AG09309 (cell line): Measurements from ENCODE around the gene TBC1D14.

Experiments used
- DNase-seq: peaks from one replicate; pipeline ENCODE4 v3.0.0-alpha.2; 2010; ENCODE audit warnings: low read depth
- H3K4me3 ChIP-seq: 2 replicates; pipeline ENCODE4 v1.5.1; 2011; ENCODE audit warnings: mild to moderate bottlenecking, low read depth, low read length, moderate library complexity; ENCODE audit not compliant: control insufficient read depth
- TF ChIP-seq, protein P1 (sequence below): IDR thresholded peaks from 2 replicates; pipeline ENCODE4 v1.5.1; 2011; ENCODE audit warnings: mild to moderate bottlenecking, low read depth, low read length, inconsistent platforms; ENCODE audit not compliant: insufficient read depth, control insufficient read depth; ENCODE audit errors: missing control alignments

The TBC1D14 gene

DNA sequence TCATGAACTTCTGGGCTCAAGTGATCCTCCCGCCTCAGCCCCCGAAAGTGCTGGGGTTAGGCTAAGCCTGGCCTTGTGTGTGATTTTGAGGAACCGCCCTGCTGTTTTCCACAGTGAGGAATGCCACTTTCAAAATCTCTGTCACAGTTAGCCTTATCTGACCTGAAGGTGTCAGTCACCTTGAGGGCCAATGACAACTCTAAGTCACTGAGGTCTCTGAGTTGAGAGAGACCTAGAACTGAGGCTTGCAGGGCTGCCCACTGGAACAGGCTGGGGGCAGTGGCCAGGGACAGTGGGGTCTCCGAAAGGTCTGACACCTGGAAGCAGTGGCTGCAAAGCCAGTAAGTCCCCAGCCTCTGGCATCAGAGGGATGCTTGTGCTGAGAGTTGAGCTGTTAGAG, 139.7 kb downstream of the TBC1D14 start:
- TF ChIP-seq, protein P1, sequence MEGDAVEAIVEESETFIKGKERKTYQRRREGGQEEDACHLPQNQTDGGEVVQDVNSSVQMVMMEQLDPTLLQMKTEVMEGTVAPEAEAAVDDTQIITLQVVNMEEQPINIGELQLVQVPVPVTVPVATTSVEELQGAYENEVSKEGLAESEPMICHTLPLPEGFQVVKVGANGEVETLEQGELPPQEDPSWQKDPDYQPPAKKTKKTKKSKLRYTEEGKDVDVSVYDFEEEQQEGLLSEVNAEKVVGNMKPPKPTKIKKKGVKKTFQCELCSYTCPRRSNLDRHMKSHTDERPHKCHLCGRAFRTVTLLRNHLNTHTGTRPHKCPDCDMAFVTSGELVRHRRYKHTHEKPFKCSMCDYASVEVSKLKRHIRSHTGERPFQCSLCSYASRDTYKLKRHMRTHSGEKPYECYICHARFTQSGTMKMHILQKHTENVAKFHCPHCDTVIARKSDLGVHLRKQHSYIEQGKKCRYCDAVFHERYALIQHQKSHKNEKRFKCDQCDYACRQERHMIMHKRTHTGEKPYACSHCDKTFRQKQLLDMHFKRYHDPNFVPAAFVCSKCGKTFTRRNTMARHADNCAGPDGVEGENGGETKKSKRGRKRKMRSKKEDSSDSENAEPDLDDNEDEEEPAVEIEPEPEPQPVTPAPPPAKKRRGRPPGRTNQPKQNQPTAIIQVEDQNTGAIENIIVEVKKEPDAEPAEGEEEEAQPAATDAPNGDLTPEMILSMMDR: no peak
- DNase-seq: no peak
- no peak overlapping the region for H3K4me3 ChIP-seq

- H3K4me3 ChIP-seq: no peak overlapping the region
- DNase-seq: no peak
- TF ChIP-seq, protein P1: no peak
Observed at GRCh38 chr4:7049739-7050138, 140.1 kb downstream of the TBC1D14 start.

GRCh38 chr4:7050481-7051143, 141.0 kb downstream of the TBC1D14 start:
- no peak for DNase-seq
- TF ChIP-seq, protein P1: no peak
- H3K4me3 ChIP-seq: no peak overlapping the region

GRCh38 chr4:7051144-7051495, 141.5 kb downstream of the TBC1D14 start:
- H3K4me3 ChIP-seq: no peak overlapping the region
- TF ChIP-seq, protein P1: no peak
- DNase-seq: no peak

DNA sequence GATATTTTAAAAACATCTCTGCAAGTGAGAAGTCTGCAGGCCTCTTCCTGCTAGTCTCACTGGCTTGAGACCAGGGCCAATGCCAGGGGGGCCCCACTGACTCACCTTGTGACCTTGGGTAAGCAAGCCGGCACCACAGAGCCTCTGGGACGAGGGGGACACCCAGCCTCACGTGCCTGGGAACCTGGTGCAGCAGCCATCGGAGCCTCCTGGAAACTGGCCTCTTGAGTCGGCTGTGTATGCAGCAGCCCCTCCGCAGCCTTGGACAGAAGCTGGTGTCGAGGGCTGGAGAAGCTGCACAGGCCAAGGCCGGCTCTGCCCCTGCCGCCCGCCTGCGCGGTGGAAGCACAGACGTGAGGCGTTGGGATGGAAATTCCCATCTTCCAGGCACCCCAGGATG, 142.3 kb downstream of the TBC1D14 start:
- DNase-seq: no peak
- TF ChIP-seq, protein P1: no peak

DNA sequence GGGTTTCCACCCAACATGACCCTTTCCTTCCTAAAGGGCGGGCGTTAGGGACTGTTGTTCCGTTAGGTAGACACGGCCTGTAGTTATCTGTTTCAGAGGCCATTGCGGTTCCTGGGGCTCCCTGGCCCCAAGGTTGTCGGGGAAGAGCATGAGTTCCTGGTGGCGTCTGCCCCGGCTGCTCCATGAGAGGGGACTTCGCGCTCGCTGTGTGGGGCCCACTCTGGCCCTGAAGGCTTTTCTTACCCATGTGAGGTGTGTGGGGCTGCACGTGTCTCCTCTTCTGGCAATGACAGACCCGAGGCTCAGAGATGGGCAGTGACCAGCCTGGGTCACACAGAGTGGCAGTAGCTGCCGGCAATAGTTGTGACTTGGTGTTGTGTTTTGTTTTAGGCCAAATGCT, 142.7 kb downstream of the TBC1D14 start:
- DNase-seq: no peak

More for the DNA sequence above, 142.3 kb downstream of the TBC1D14 start:
- H3K4me3 ChIP-seq: no peak overlapping the region

More for the DNA sequence above, 142.7 kb downstream of the TBC1D14 start:
- TF ChIP-seq, protein P1: no peak
- H3K4me3 ChIP-seq: no peak overlapping the region
